ENCODE measurements around the gene ECM1.

Gene ECM1

DNA sequence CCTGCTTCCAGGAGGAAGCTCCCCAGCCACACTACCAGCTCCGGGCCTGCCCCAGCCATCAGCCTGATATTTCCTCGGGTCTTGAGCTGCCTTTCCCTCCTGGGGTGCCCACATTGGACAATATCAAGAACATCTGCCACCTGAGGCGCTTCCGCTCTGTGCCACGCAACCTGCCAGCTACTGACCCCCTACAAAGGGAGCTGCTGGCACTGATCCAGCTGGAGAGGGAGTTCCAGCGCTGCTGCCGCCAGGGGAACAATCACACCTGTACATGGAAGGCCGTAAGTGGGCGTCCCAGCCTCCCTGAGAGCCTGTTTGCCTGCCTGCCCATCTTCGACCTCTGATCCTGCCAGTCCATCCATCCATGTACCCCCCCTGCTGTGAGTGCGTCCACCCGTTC is 3.6 kb downstream of the ECM1 start:
- H3K4me3 ChIP-seq (ENCODE audit: low read length), result no peak overlapping the region
- TF ChIP-seq, protein P1, sequence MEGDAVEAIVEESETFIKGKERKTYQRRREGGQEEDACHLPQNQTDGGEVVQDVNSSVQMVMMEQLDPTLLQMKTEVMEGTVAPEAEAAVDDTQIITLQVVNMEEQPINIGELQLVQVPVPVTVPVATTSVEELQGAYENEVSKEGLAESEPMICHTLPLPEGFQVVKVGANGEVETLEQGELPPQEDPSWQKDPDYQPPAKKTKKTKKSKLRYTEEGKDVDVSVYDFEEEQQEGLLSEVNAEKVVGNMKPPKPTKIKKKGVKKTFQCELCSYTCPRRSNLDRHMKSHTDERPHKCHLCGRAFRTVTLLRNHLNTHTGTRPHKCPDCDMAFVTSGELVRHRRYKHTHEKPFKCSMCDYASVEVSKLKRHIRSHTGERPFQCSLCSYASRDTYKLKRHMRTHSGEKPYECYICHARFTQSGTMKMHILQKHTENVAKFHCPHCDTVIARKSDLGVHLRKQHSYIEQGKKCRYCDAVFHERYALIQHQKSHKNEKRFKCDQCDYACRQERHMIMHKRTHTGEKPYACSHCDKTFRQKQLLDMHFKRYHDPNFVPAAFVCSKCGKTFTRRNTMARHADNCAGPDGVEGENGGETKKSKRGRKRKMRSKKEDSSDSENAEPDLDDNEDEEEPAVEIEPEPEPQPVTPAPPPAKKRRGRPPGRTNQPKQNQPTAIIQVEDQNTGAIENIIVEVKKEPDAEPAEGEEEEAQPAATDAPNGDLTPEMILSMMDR (conservative IDR thresholded peaks at IDR 0.05; ENCODE audit: low read length), result no peak
- DNase-seq (ENCODE audit: low read depth), result no peak

DNA sequence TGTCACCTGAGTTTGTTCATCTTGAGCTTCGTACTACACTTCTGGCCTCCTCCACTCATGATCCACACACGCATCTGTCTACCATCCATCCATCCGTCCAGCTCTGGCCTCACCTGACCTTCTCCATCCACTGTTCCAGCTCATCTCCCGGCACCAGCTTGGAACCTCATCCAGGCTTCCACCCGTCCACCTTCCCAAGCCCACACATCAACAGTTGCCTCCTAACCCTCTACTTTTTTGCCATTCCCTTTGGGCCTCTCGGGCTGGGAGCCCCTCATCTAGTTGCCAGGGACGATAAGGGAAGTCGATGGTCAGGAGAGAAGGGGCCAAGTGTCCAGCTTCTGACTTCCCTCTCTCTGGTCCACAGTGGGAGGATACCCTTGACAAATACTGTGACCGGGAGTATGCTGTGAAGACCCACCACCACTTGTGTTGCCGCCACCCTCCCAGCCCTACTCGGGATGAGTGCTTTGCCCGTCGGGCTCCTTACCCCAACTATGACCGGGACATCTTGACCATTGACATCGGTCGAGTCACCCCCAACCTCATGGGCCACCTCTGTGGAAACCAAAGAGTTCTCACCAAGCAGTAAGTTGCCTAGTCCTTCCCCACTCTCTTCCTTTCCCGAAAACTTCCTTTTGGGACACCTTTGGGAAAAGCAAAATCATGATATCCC is 4.2 kb downstream of the ECM1 start:
- TF ChIP-seq, protein P1 (conservative IDR thresholded peaks at IDR 0.05; ENCODE audit: low read length), result no peak
- DNase-seq (ENCODE audit: low read depth), result no peak
- no peak overlapping the region for H3K4me3 ChIP-seq (ENCODE audit: low read length)

DNA sequence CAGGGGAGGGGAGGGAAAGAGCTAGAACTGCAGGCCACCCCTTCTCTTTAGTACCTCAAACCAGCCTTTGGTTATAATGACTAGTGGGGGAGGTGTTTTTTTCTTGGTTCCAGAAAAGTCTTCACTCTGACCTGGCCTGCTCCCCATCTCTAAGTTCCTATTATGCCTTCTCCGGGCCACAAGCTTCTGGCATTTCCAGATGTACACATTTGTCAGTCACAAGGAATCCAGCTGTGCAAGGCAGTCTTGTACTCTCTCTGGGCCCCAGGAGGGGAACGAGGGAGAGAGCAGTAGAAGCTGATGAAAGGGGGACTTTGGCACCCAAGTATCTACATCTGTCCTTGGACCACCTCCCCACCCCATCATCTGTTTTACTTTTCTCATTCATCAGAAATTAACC is 4.9 kb downstream of the ECM1 start:
- TF ChIP-seq, protein P1 (conservative IDR thresholded peaks at IDR 0.05; ENCODE audit: low read length), result no peak
- H3K4me3 ChIP-seq (ENCODE audit: low read length), result no peak overlapping the region

DNA sequence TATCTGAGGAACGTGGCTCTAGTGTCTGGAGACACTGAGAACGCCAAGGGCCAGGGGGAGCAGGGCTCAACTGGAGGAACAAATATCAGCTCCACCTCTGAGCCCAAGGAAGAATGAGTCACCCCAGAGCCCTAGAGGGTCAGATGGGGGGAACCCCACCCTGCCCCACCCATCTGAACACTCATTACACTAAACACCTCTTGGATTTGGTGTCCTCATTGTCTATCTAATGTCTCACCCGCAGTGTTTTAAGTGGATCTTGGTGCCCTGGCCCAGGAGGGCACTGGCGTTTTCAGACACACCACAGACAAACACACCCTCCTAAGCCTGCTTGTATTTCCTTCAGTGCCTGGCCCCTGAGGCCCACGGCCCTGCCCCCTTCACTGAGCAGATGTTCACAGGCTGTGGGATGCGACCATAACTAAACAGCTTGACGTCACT is 5.5 kb downstream of the ECM1 start:
- DNase-seq (ENCODE audit: low read depth), result peak; percentile 71
- TF ChIP-seq, protein P1 (conservative IDR thresholded peaks at IDR 0.05; ENCODE audit: low read length), result no peak
- H3K4me3 ChIP-seq (ENCODE audit: low read length), result no peak overlapping the region

More for the DNA sequence above, 4.9 kb downstream of the ECM1 start:
- peak; percentile 67 for DNase-seq (ENCODE audit: low read depth)

DNA sequence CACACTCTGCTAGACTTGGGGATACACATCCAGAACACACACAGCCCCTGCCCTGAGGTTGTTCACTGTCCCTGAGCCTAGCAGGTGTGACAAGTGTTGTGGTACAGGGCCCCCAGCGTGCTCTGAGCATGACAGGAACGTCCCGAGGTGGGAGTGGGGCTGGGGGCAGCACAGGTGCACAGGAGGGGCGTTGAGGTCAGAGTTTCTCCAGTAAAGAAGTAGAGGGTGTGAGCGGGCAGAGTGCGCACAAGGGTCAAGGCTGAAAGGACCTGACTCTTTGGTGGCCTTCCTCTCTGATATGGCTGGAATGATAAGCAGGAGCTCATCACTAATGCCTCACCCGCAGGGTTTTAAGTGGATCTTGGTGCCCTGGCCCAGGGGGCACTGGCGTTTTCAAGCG is 6.4 kb downstream of the ECM1 start:
- H3K4me3 ChIP-seq (ENCODE audit: low read length), result no peak overlapping the region
- TF ChIP-seq, protein P1 (conservative IDR thresholded peaks at IDR 0.05; ENCODE audit: low read length), result no peak

DNA sequence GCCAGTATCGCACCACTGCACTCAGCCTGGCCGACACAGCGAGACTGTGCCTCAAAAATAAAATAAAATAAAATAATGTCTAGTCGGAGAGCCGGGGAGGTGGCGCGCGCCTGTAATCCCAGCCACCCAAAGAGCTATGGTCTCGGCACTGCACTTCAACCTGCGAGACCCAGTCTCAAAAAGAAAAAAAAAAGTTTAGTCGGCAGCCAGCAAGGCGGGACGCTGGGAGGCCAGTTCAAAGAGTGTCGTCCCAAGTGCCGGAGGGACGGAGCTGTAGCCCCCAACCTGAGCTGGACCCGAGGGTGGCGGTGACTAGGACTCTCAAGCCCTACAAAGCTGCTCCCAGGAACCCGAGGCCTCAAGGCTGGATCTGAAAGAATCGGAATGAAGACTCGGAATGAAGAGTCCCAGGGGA is 7.0 kb downstream of the ECM1 start:
- DNase-seq (ENCODE audit: low read depth), result no peak
- H3K4me3 ChIP-seq (ENCODE audit: low read length), result peak overlapping the region; percentile 69
- TF ChIP-seq, protein P1 (conservative IDR thresholded peaks at IDR 0.05; ENCODE audit: low read length), result no peak

More for the DNA sequence above, 6.4 kb downstream of the ECM1 start:
- no peak for DNase-seq (ENCODE audit: low read depth)

DNA sequence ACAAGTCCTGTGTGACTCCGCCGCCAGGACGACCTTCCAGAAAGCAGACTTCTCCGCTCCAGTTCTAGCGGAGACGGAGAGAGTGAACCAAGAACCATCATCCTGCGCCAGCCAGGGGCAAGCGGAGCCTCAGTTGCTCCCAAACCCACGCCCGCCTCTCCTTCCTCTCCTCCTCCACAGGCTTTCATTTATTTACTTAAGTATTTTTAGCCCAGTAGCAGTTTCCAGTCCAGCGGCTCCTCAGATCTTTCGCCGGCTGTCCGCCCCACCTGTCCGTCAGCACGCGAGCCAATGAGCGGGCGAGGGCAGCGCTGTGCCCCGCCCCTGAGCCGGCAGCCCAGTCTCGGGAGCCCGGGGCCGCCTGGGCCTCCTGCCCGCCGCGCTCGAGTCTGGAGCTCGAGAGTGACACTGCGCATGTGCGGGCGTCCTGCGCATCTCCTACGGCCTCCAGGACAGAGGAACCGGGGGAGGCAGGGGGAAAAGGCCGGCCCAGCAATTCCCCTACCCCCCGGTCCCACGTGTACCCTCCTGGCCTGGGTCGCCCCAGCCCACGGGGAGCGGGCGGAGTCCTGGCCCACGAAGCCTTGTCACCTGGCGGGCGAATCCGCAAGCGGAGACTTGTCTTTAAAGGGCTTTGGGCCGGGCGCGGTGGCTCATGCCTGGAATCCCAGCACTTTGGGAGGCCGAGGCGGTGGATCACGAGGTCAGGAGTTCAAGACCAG is 7.6 kb downstream of the ECM1 start, which contains the start of gene FALEC:
TSS of gene FALEC (plus strand) at position 425 of the 722 bp plus-strand sequence.
- DNase-seq (ENCODE audit: low read depth), result peak; percentile 94
- TF ChIP-seq, protein P1 (conservative IDR thresholded peaks at IDR 0.05; ENCODE audit: low read length), result no peak; the same call in 1 of the 2 replicates
- peak within 1 kb of the TSS; percentile 69 for H3K4me3 ChIP-seq (ENCODE audit: low read length)

Measured in AG10803 (cell line).